Right atrium auricular region (tissue), 2 donors: ENCODE results near the gene RAB3IL1. TPM values are rescaled to one million over a fixed set of nuclear protein-coding genes. Genes with fewer than 3 reads are reported as not detected.

Experiments
- DNase-seq: peaks from one replicate; pipeline ENCODE4 v3.0.0-alpha.2; 2019; ENCODE audit warnings: low spot score
- H3K27ac ChIP-seq, 2 donors: fragments of 200-600 bp; sonication (generic); 1 replicate in 1 of 2; 2 replicates in 1 of 2; pipeline ENCODE4 v1.5.1; 2016 to 2019
- H3K27me3 ChIP-seq, 2 donors: fragments of 200-600 bp; sonication (generic); one replicate each; pipeline versions ENCODE4 v1.5.1 to v1.6.0; 2017 to 2019
- H3K36me3 ChIP-seq: fragments of 200-600 bp; sonication (generic); one replicate; pipeline ENCODE4 v1.5.1; 2016
- H3K4me1 ChIP-seq, 2 donors: fragments of 200-600 bp; sonication (generic); one replicate each; pipeline versions ENCODE4 v1.5.1 to v1.6.0; 2017 to 2019
- H3K4me3 ChIP-seq, 2 donors: fragments of 200-600 bp; sonication (generic); 1 replicate in 1 of 2; 2 replicates in 1 of 2; pipeline ENCODE4 v1.5.1; 2017 to 2019; ENCODE audit warnings: mild to moderate bottlenecking in 1 of 2, moderate library complexity in 1 of 2
- H3K9me3 ChIP-seq, 2 donors: fragments of 200-600 bp; sonication (generic); one replicate each; pipeline ENCODE4 v1.5.1; 2019
- CTCF ChIP-seq, 2 donors: fragments of 200-600 bp; sonication (generic); IDR thresholded peaks; one replicate each; pipeline ENCODE4 v1.5.1; 2019; ENCODE audit warnings: antibody characterized with exemption in 2 of 2
- microRNA-seq, 2 donors: library from miRNA; unstranded; fragments of <30 nt; microRNA quantifications; one replicate each; pipeline ENCODE4, GENCODE V29; 2016 to 2017; ENCODE audit warnings: borderline number of aligned reads in 2 of 2, borderline replicate concordance in 1 of 2
- total RNA-seq, 2 donors: library from RNA; depleted of rRNA; stranded (reverse); fragments of >200 nt; gene quantifications; one replicate each; pipeline ENCODE4 v1.1.0, GENCODE V29; 2016

RAB3IL1 gene
- total RNA-seq, 2 donors from 2014 or later = 4.3 to 16.8 TPM

DNA sequence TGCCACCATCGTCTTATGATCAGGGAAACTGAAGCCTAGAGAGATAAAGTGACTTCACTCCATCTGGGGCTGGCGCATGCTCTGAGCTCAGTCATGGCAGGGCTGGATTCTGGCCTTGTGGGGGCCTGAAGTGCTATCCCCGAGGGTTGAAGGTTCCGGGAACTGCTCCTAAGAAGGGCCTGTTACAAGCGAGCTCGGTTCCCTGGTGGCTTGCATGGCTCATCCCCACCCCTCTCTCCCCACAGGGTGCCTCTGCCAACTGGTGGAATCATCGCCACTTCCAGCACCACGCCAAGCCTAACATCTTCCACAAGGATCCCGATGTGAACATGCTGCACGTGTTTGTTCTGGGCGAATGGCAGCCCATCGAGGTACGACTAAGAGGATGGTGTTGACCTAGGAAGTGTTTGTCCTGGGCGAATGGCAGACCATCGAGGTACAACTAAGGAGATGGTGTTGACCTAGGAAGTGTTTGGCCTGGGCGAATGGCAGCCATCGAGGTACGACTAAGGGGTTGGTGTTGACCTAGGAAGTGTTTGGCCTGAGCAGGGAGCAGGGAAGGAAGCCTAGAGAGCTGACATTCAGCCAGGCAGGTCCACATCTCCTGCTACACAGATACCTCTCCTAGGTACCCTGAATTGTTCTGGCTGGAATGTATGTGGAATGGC, 69.3 kb downstream of the RAB3IL1 start:
- Histone ChIP-seq H3K36me3 (no peaks in the 10 kb centered on the region), H3K4me3 (no peak overlapping the region), H3K4me1 (peaks cover 0 to 17% of the 10 kb centered on the region in 2 donors), H3K27me3 (no peaks in the 10 kb centered on the region), H3K9me3 (no peaks in the 10 kb centered on the region), H3K27ac (no peak overlapping the region)
- no peak for DNase-seq
- TF ChIP-seq CTCF (IDR thresholded peaks at IDR 0.05) = no peak

Small RNA genes lying within 50 kb of the gene (microRNA-seq; reads per million reads assigned to microRNA genes)
- gene MIR6746 = 1.4 to 3.5 reads per million in 2 donors

Other genes starting within 250 kb of the RAB3IL1 start
- 1 to 10 TPM; 3.9 to 5.7 TPM for gene DAGLA, start 237.2 kb downstream of the RAB3IL1 start, total RNA-seq
- 10 to 100 TPM in 1 of 2 donors, 1 to 10 TPM in 1; 7.0 to 13.1 TPM for gene MYRF, start 164.9 kb downstream of the RAB3IL1 start, total RNA-seq
- gene TMEM258, start 125.0 kb downstream of the RAB3IL1 start, total RNA-seq = 10 to 100 TPM; 43.4 to 54.7 TPM
- 1 to 10 TPM; 3.7 to 4.0 TPM for gene FEN1, start 124.7 kb downstream of the RAB3IL1 start, total RNA-seq
- gene FADS1, start 100.6 kb downstream of the RAB3IL1 start, total RNA-seq = 10 to 100 TPM; 21.8 to 28.4 TPM
- 10 to 100 TPM in 1 of 2 donors, 1 to 10 TPM in 1; 5.1 to 10.2 TPM for gene FADS2, start 89.3 kb downstream of the RAB3IL1 start, total RNA-seq
- gene FADS3, start 26.0 kb downstream of the RAB3IL1 start, total RNA-seq = 10 to 100 TPM; 48.7 to 93.0 TPM
- 1 to 10 TPM; 1.3 to 4.7 TPM for gene BEST1, start 32.8 kb upstream of the RAB3IL1 start, total RNA-seq
- gene FTH1, start 50.1 kb upstream of the RAB3IL1 start, total RNA-seq = 1,000 to 10,000 TPM; 2,265 to 2,787 TPM
- 1 to 10 TPM; 8.1 to 8.5 TPM for gene INCENP, start 206.4 kb upstream of the RAB3IL1 start, total RNA-seq